OCI-LY3 (cell line): ENCODE measurements around the gene ZNF563.

Experiments
- EZH2phosphoT487 ChIP-seq: fragments of 200-600 bp; shearing (Covaris generic); IDR thresholded peaks from 2 replicates; pipeline ENCODE4 v1.6.1; 2018; ENCODE audit warnings: antibody characterized with exemption, mixed run types, low read depth
- TF ChIP-seq, protein P1 (sequence below): fragments of 200-600, 300-600 bp; sonication (generic); IDR thresholded peaks from 2 replicates; pipeline ENCODE4 v1.5.1; 2014; ENCODE audit warnings: antibody characterized with exemption, low read length, low read depth

DNA sequence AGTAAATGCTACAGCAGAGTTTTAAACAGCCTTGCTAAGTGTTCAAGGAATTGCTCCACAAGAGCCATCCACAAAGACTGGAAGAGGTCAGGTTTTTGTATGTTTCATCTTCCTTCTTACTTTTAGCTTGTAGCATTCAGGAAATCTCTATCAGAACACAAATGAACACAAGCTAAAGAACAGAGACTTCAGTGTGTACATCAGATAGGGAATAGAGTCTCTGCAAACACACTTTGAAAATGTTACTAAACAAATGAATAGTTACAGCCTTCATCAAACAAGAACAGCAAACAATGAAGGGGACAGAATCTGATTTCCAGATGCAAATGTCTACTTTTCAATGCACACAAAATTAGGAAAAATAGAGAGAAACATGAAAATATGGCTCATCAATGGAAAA lies 7.7 kb downstream of the ZNF563 start:
- TF ChIP-seq, protein P1, sequence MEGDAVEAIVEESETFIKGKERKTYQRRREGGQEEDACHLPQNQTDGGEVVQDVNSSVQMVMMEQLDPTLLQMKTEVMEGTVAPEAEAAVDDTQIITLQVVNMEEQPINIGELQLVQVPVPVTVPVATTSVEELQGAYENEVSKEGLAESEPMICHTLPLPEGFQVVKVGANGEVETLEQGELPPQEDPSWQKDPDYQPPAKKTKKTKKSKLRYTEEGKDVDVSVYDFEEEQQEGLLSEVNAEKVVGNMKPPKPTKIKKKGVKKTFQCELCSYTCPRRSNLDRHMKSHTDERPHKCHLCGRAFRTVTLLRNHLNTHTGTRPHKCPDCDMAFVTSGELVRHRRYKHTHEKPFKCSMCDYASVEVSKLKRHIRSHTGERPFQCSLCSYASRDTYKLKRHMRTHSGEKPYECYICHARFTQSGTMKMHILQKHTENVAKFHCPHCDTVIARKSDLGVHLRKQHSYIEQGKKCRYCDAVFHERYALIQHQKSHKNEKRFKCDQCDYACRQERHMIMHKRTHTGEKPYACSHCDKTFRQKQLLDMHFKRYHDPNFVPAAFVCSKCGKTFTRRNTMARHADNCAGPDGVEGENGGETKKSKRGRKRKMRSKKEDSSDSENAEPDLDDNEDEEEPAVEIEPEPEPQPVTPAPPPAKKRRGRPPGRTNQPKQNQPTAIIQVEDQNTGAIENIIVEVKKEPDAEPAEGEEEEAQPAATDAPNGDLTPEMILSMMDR: no peak
- no peak for TF ChIP-seq EZH2phosphoT487
